H1 (cell line): ENCODE data around the gene FOXG1. TPM values are rescaled to one million over a fixed set of nuclear protein-coding genes. Genes with fewer than 3 reads are reported as not detected.
A peak's percentile ranks its signal among the peaks of the same experiment; 100 is the strongest.

ENCODE experiments used
- CTCF ChIA-PET: fragments of 300-600 bp; sonication (Branson Sonifier 250); formaldehyde crosslinking; loops from one replicate; lab custom pipeline; 2021; ENCODE audit not compliant: partially characterized antibody; lab: Charles Lee
- POLR2A ChIA-PET: fragments of 300-600 bp; sonication (Branson Sonifier 250); formaldehyde crosslinking; loops from one replicate; lab custom pipeline; 2021; ENCODE audit warnings: inconsistent platforms; ENCODE audit not compliant: partially characterized antibody; lab: Charles Lee
- DNase-seq, 2 experiments: peaks; one replicate each; pipeline versions ENCODE4 v3.0.0 to v3.0.0-alpha.2; 2010 to 2022; ENCODE audit warnings: low spot score in 2 of 2, low read depth in 1 of 2, mixed read lengths in 1 of 2
- FAIRE-seq: peaks from 2 replicates; lab custom pipeline; 2011; peaks lifted over from hg19 to GRCh38; lab: Jason Lieb, UNC
- H2AFZ ChIP-seq: 2 replicates; pipeline ENCODE4 v1.8.1; 2012; ENCODE audit warnings: low read length, inconsistent platforms
- H2AK5ac ChIP-seq: 2 replicates; pipeline ENCODE4 v1.6.1; 2013; ENCODE audit warnings: low read depth, low read length
- H2BK120ac ChIP-seq: replicated peaks from 2 replicates; pipeline ENCODE3; 2013; ENCODE audit warnings: low read depth, low read length, inconsistent platforms
- H2BK12ac ChIP-seq: 2 replicates; pipeline ENCODE4 v1.6.1; 2013; ENCODE audit warnings: low read depth, low read length
- H2BK15ac ChIP-seq: 2 replicates; pipeline ENCODE4 v1.6.1; 2013; ENCODE audit warnings: low read length
- H2BK20ac ChIP-seq: 2 replicates; pipeline ENCODE4 v1.6.1; 2013; ENCODE audit warnings: low read length
- H2BK5ac ChIP-seq: 2 replicates; pipeline ENCODE4 v1.6.1; 2013; ENCODE audit warnings: low read depth, low read length
- H3K14ac ChIP-seq: 2 replicates; pipeline ENCODE4 v1.6.1; 2013; ENCODE audit warnings: inconsistent platforms; ENCODE audit not compliant: insufficient read length
- H3K18ac ChIP-seq: 2 replicates; pipeline ENCODE4 v1.6.1; 2013; ENCODE audit warnings: low read length; ENCODE audit errors: extremely low read depth
- H3K23ac ChIP-seq: 2 replicates; pipeline ENCODE4 v1.6.1; 2013; ENCODE audit warnings: inconsistent platforms; ENCODE audit not compliant: insufficient read length
- H3K23me2 ChIP-seq: 2 replicates; pipeline ENCODE4 v1.6.1; 2013; ENCODE audit warnings: low read depth, low read length
- H3K27ac ChIP-seq: 2 replicates; pipeline ENCODE4 v1.6.1; 2011; ENCODE audit warnings: low read depth, low read length, inconsistent platforms
- H3K27me3 ChIP-seq, 4 experiments: replicated peaks in 1 of 4; 1 replicate in 1 of 4; 2 replicates in 3 of 4; pipeline versions ENCODE4 v1.6.1 to v1.8.1; 2011 to 2013; ENCODE audit warnings: low read length in 3 of 4, mild to moderate bottlenecking in 3 of 4, inconsistent platforms in 2 of 4, mixed read lengths in 2 of 4, moderate library complexity in 1 of 4; ENCODE audit not compliant: control insufficient read depth in 3 of 4, insufficient read depth in 3 of 4; ENCODE audit errors: extremely low read depth in 1 of 4
- H3K36me3 ChIP-seq, 4 experiments: 2 replicates each; pipeline versions ENCODE4 v1.6.1 to v1.8.1; 2011 to 2013; ENCODE audit warnings: mild to moderate bottlenecking in 4 of 4, low read length in 3 of 4, moderate library complexity in 2 of 4, control low read depth in 1 of 4, inconsistent platforms in 1 of 4; ENCODE audit not compliant: insufficient read depth in 4 of 4, control insufficient read depth in 2 of 4
- H3K4ac ChIP-seq: replicated peaks from 2 replicates; pipeline ENCODE3; 2013; ENCODE audit warnings: low read length, low read depth, mixed read lengths, inconsistent platforms; ENCODE audit not compliant: insufficient read length
- H3K4me1 ChIP-seq, 4 experiments: replicated peaks in 1 of 4; 1 replicate in 1 of 4; 2 replicates in 3 of 4; pipeline versions ENCODE4 v1.6.1 to v1.8.1; 2011 to 2013; ENCODE audit warnings: low read length in 3 of 4, inconsistent platforms in 2 of 4, mixed read lengths in 1 of 4; ENCODE audit not compliant: insufficient read depth in 4 of 4, control insufficient read depth in 3 of 4
- H3K4me2 ChIP-seq, 2 experiments: 2 replicates each; pipeline versions ENCODE4 v1.6.1 to v1.8.1; 2011 to 2013; ENCODE audit warnings: low read depth in 2 of 2, low read length in 2 of 2, control low read depth in 1 of 2, inconsistent platforms in 1 of 2, mild to moderate bottlenecking in 1 of 2; ENCODE audit not compliant: insufficient read depth in 1 of 2
- H3K4me3 ChIP-seq, 4 experiments: fragments of 200-600, 300-600 bp in 1 of 4; sonication (generic), shearing (Covaris generic), sonication (Bioruptor Twin) in 1 of 4; 2 replicates each; pipeline versions ENCODE4 v1.5.1 to v1.8.1; 2011 to 2016; ENCODE audit warnings: low read length in 4 of 4, low read depth in 3 of 4, control low read depth in 2 of 4, inconsistent platforms in 2 of 4, mild to moderate bottlenecking in 2 of 4, mixed read lengths in 1 of 4, moderate library complexity in 1 of 4; ENCODE audit not compliant: insufficient read depth in 2 of 4; ENCODE audit errors: extremely low read depth in 1 of 4
- H3K56ac ChIP-seq: replicated peaks from 2 replicates; pipeline ENCODE3; 2013; ENCODE audit warnings: low read depth, mild to moderate bottlenecking, mixed read lengths, low read length, inconsistent platforms; ENCODE audit not compliant: insufficient read length
- H3K79me1 ChIP-seq: 2 replicates; pipeline ENCODE4 v1.6.1; 2013; ENCODE audit warnings: low read depth, low read length, control low read depth
- H3K79me2 ChIP-seq, 2 experiments: 2 replicates each; pipeline versions ENCODE4 v1.6.1 to v1.8.1; 2012 to 2013; ENCODE audit warnings: low read length in 2 of 2, mild to moderate bottlenecking in 2 of 2, inconsistent platforms in 1 of 2; ENCODE audit not compliant: insufficient read depth in 2 of 2, control insufficient read depth in 1 of 2
- H3K9ac ChIP-seq, 4 experiments: replicated peaks in 1 of 4; 1 replicate in 1 of 4; 2 replicates in 3 of 4; pipeline versions ENCODE4 v1.6.1 to v1.8.1; 2011 to 2013; ENCODE audit warnings: low read depth in 3 of 4, low read length in 3 of 4, control low read depth in 2 of 4, mild to moderate bottlenecking in 2 of 4, moderate library complexity in 2 of 4, inconsistent platforms in 1 of 4; ENCODE audit errors: extremely low read depth in 1 of 4
- H3K9me3 ChIP-seq, 2 experiments: 2 replicates each; pipeline versions ENCODE4 v1.6.1 to v1.8.1; 2012 to 2013; ENCODE audit warnings: mild to moderate bottlenecking in 2 of 2, moderate library complexity in 2 of 2, control low read depth in 1 of 2, inconsistent platforms in 1 of 2, low read depth in 1 of 2, low read length in 1 of 2, mixed read lengths in 1 of 2; ENCODE audit not compliant: insufficient read depth in 2 of 2
- H4K20me1 ChIP-seq, 2 experiments: replicated peaks in 1 of 2; 2 replicates each; pipeline versions ENCODE3 to v1.8.1; 2011 to 2013; ENCODE audit warnings: inconsistent platforms in 2 of 2, low read length in 2 of 2, mild to moderate bottlenecking in 1 of 2; ENCODE audit not compliant: insufficient read depth in 2 of 2, control insufficient read depth in 1 of 2
- H4K5ac ChIP-seq: 2 replicates; pipeline ENCODE4 v1.6.1; 2013; ENCODE audit warnings: low read length, low read depth, mixed read lengths, inconsistent platforms; ENCODE audit not compliant: insufficient read length
- H4K8ac ChIP-seq: 2 replicates; pipeline ENCODE4 v1.8.0; 2013; ENCODE audit warnings: mild to moderate bottlenecking, moderate library complexity, low read length, inconsistent platforms; ENCODE audit not compliant: insufficient read depth; ENCODE audit errors: extremely low read depth
- H4K91ac ChIP-seq: replicated peaks from 2 replicates; pipeline ENCODE3; 2013; ENCODE audit warnings: low read length, mixed read lengths, inconsistent platforms; ENCODE audit not compliant: insufficient read length
- BCL11A ChIP-seq, 2 experiments: IDR thresholded peaks; one replicate each; pipeline ENCODE4 v1.6.1; 2011; ENCODE audit warnings: low read depth in 2 of 2, low read length in 2 of 2, mild to moderate bottlenecking in 2 of 2
- EZH2 ChIP-seq: fragments of 200-600 bp; sonication (generic); IDR thresholded peaks from 2 replicates; pipeline ENCODE4 v1.7.1; 2012; ENCODE audit warnings: low read depth, mild to moderate bottlenecking, moderate library complexity, low read length, inconsistent platforms; ENCODE audit not compliant: severe bottlenecking
- MAX ChIP-seq: IDR thresholded peaks from 2 replicates; pipeline ENCODE4 v1.6.1; 2012; ENCODE audit warnings: inconsistent platforms
- RNF2 ChIP-seq: fragments of 200-900, 300-1000 bp; sonication (generic); IDR thresholded peaks from 2 replicates; pipeline ENCODE4 v1.7.1; 2016; ENCODE audit warnings: borderline replicate concordance, low read depth, mild to moderate bottlenecking, antibody characterized with exemption, low read length; ENCODE audit not compliant: poor library complexity, severe bottlenecking; ENCODE audit errors: missing control alignments
- SIRT6 ChIP-seq: IDR thresholded peaks from one replicate; pipeline ENCODE4 v1.7.1; 2012; ENCODE audit warnings: low read length, inconsistent platforms
- SUZ12 ChIP-seq: fragments of 200-600 bp; sonication (generic); IDR thresholded peaks from 2 replicates; pipeline ENCODE4 v1.6.1; 2012; ENCODE audit warnings: mild to moderate bottlenecking, inconsistent platforms, low read length, moderate library complexity, mixed read lengths
- TAF7 ChIP-seq: optimal IDR thresholded peaks from 2 replicates; pipeline ENCODE3; 2011; ENCODE audit warnings: low read depth, mild to moderate bottlenecking, inconsistent platforms, low read length, moderate library complexity, borderline replicate concordance
- WGBS, 2 experiments: shearing (Covaris generic) in 1 of 2; methylation state at CpG; one replicate each; pipeline versions ENCODE4 v1.1.6 to v1.1.7; 2013 to 2015; ENCODE audit warnings: low lambda C conversion rate in 2 of 2, mixed read lengths in 2 of 2, inconsistent platforms in 1 of 2, low coverage in 1 of 2, missing lambda C conversion rate in 1 of 2; ENCODE audit not compliant: insufficient replicate concordance in 2 of 2, insufficient coverage in 1 of 2, insufficient read length in 1 of 2; ENCODE audit errors: extremely low coverage in 1 of 2, missing lambda C conversion rate in 1 of 2; 5-methylcytosine and 5-hydroxymethylcytosine counted together
- polyA plus RNA-seq, 7 experiments: library from polyadenylated mRNA; depleted of rRNA in 3 of 7; stranded (reverse) in 5 of 7; unstranded in 2 of 7; fragments of >200 nt in 5 of 7; fragments of 200-250 nt in 2 of 7; gene quantifications; 1 replicate in 5 of 7; 2 replicates in 1 of 7; 4 replicates in 1 of 7; pipeline versions ENCODE4 v1.2.1 to v1.2.3, GENCODE V29; 2011 to 2013; ENCODE audit warnings: missing spikeins in 2 of 7, mixed read lengths in 2 of 7
- total RNA-seq: library from RNA; stranded (reverse); fragmentation: NEBNext Ultra II Directional; extraction: Animal tissue kit (Norgen Biotek cat#: 25700); gene quantifications from 2 replicates; pipeline ENCODE4 v1.2.1, GENCODE V29; 2021

The FOXG1 gene
- total and polyA plus RNA-seq, 2 of the 8 experiments (the other 6 are each of a cell fraction or from before 2014, with no cell fraction given), result 0.03 to 0.24 TPM

GRCh38 chr14:28755198-28755815, 11.3 kb upstream of the FOXG1 start:
- Histone ChIP-seq H3K79me1 (no peaks in the 10 kb centered on the region), H2BK120ac (no peak overlapping the region), H3K14ac (no peak overlapping the region), H2BK12ac (no peak overlapping the region), H2AFZ (no peak overlapping the region), H4K91ac (no peak overlapping the region), H4K5ac (no peak overlapping the region), H3K9ac (no peak overlapping the region), H2BK15ac (no peak overlapping the region), H3K23me2 (no peaks in the 10 kb centered on the region), H3K56ac (no peak overlapping the region), H3K9me3 (no peaks in the 10 kb centered on the region), H4K8ac (no peak overlapping the region), H3K27me3 (peaks cover 52 to 60% (median 56%) of the 10 kb centered on the region in 4 experiments), H3K23ac (no peak overlapping the region), H2AK5ac (no peak overlapping the region; the same call in 1 of the 2 replicates), H4K20me1 (peaks cover 4 to 17% of the 10 kb centered on the region in 2 experiments), H3K27ac (no peak overlapping the region), H3K4me2 (peak overlapping the region in 1 of 2 experiments; percentile 38; a peak in 2 of 4 replicates), H3K4ac (no peak overlapping the region), H3K79me2 (no peaks in the 10 kb centered on the region), H3K36me3 (peaks cover 0 to 3% (median 0%) of the 10 kb centered on the region in 4 experiments; a peak in 1 of 8 replicates), H3K4me3 (peak overlapping the region in 1 of 4 experiments; percentile 30; a peak in 1 of 8 replicates), H2BK20ac (no peak overlapping the region), H3K4me1 (peaks cover 0 to 8% (median 4%) of the 10 kb centered on the region in 4 experiments; a peak in 5 of 7 replicates), H2BK5ac (no peak overlapping the region), H3K18ac (no peak overlapping the region)
- DNase-seq, result no peak
- WGBS, 2 experiments, result 6% methylated on average over 13 of the region's 14 CpGs; no CpG with 5 or more reads in 1 of the 2 experiments
- no peak for FAIRE-seq
- ChIA-PET CTCF (interaction anchor here (0.5 to 7.3 kb wide), 21 partner anchors 10 to 1503 kb away, joined by 3 to 63 read pairs (median 4); partner anchors contain the start of gene FOXG1), POLR2A (interaction anchor here (3.3 kb wide), 1 partner anchor 10 kb away, joined by 11 read pairs; no protein-coding TSS in a partner anchor)
- TF ChIP-seq SUZ12 (peak; percentile 79), SIRT6 (no peak), BCL11A (IDR thresholded peaks at IDR 0.05; ENCODE audit: low read depth in 2 of 2, low read length in 2 of 2) (no peak), EZH2 (peak; percentile 64), TAF7 (no peak), MAX (no peak), RNF2 (peak; percentile 75)
